Measurements from ENCODE around the gene DNM1.

DNA sequence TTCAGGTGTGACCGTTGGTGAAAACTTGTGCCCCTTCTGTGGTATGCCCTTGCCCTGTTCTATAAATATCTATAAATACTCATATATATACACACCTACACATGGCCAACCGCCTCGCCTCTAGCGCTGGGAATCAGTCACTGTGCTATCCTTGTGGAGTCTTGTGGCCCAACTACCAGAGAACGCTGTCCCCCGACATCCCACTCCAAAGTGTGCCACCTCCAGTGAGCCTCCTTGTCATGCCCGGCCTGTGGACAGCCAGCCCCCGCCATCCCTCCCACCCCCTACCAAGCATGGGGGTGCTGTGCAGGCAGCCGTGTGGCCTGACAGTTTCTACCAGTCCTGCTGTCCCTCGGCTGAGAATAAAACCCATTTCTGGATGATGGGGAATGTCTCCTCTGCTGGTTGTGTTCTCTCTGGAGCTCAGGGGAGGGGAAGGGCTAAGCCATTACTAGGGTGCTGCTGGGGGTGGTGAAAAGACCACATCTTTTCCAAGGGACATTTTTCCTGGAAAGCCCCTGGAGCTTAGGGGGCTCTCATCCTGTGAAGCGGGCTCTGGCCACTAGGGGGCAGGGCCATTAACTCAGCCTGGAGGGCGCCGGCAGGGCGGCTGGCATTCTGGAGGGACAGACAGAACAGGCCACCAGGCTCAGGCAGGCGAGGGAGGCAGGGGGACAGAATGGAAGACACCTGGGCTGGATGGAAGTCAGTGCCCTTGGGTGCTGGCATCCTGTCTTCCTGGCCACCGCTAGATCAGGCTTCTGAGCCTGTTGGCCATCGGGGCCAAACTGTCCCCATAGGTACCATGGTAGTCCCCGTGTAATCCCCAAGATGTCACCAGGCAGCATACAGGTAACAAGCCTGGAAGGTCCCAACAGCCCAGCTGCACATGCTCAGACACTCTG, 51.9 kb downstream of the DNM1 start:
- TF ChIP-seq POLR2AphosphoS5 (IDR thresholded peaks at IDR 0.05; ENCODE audit: low read depth, low read length), result no peak
- no peak for TF ChIP-seq POLR2A (IDR thresholded peaks at IDR 0.05; ENCODE audit: low read depth, low read length)
